K562 (cell line): ENCODE data around the gene SLC37A3. TPM values are rescaled to one million over a fixed set of nuclear protein-coding genes. Genes with fewer than 3 reads are reported as not detected.

Source experiments
- ATAC-seq: fragments of 200-7000 bp; cut with Tn5 transposase; 3 replicates; pipeline ENCODE4 v1.9.1; 2020; ENCODE audit warnings: moderate library complexity
- BruUV-seq: library from RNA; stranded (reverse); fragments of 400-500 nt; replicated peaks from 2 replicates; lab custom pipeline; 2021; lab: Mats Ljungman, UMichigan
- CTCF ChIA-PET: fragments of 300-600 bp; formaldehyde crosslinking; extraction: SDS; loops from one replicate; lab custom pipeline; 2021; ENCODE audit warnings: low intra/inter-chr PET ratio; lab: Yijun Ruan, JAX
- POLR2A ChIA-PET: fragments of 300-600, 350-650 bp; sonication (Branson Sonifier 250); formaldehyde crosslinking; extraction: SDS; loops from one replicate; lab custom pipeline; 2021; ENCODE audit warnings: antibody characterized with exemption, inconsistent platforms; lab: Yijun Ruan, JAX
- DNase-seq, 4 experiments: peaks; one replicate each; pipeline versions ENCODE4 v3.0.0 to v3.0.0-alpha.2; 2011 to 2018; ENCODE audit warnings: low spot score in 3 of 4, mixed read lengths in 3 of 4; ENCODE audit errors: extremely low read depth in 1 of 4
- FAIRE-seq: peaks from 2 replicates; lab custom pipeline; 2011; peaks lifted over from hg19 to GRCh38; lab: Jason Lieb, UNC
- H2AFZ ChIP-seq: 2 replicates; pipeline ENCODE4 v1.6.0; 2011; ENCODE audit warnings: low read depth, low read length, control low read depth, inconsistent platforms
- H3K27ac ChIP-seq: fragments of 200-600 bp; 3 replicates; pipeline ENCODE4 v1.8.0; 2011; ENCODE audit warnings: low read depth, mild to moderate bottlenecking, control low read depth, inconsistent platforms, low read length, moderate library complexity, mixed read lengths; ENCODE audit errors: extremely low read depth
- H3K27me3 ChIP-seq, 2 experiments: fragments of 300-600 bp in 1 of 2; 2 replicates in 1 of 2; 3 replicates in 1 of 2; pipeline versions ENCODE4 v1.6.0 to v1.8.0; 2011; ENCODE audit warnings: inconsistent platforms in 2 of 2, low read length in 2 of 2, mild to moderate bottlenecking in 1 of 2, mixed read lengths in 1 of 2, moderate library complexity in 1 of 2; ENCODE audit not compliant: control insufficient read depth in 2 of 2, insufficient read depth in 2 of 2
- H3K36me3 ChIP-seq: fragments of 300-600 bp; 3 replicates; pipeline ENCODE4 v1.8.0; 2011; ENCODE audit warnings: mild to moderate bottlenecking, low read length, inconsistent platforms; ENCODE audit not compliant: control insufficient read depth, insufficient read depth
- H3K4me1 ChIP-seq, 2 experiments: fragments of 200-600 bp in 1 of 2; replicated peaks in 1 of 2; 2 replicates in 1 of 2; 3 replicates in 1 of 2; pipeline versions ENCODE4 v1.5.1 to v1.8.0; 2011; ENCODE audit warnings: inconsistent platforms in 2 of 2, low read length in 2 of 2, mild to moderate bottlenecking in 1 of 2, mixed read lengths in 1 of 2, moderate library complexity in 1 of 2; ENCODE audit not compliant: control insufficient read depth in 2 of 2, insufficient read depth in 2 of 2
- H3K4me2 ChIP-seq: 2 replicates; pipeline ENCODE4 v1.6.1; 2011; ENCODE audit warnings: low read length, control low read depth, inconsistent platforms, mixed read lengths; ENCODE audit not compliant: insufficient read depth
- H3K4me3 ChIP-seq: fragments of 200-600 bp; sonication (generic), shearing (Covaris generic); 2 replicates; pipeline ENCODE4 v1.5.1; 2016; ENCODE audit warnings: control low read depth, inconsistent platforms
- H3K79me2 ChIP-seq: fragments of 200-600 bp; 3 replicates; pipeline ENCODE4 v1.8.0; 2011; ENCODE audit warnings: low read length, inconsistent platforms; ENCODE audit not compliant: control insufficient read depth, insufficient read depth
- H3K9ac ChIP-seq, 2 experiments: 2 replicates each; pipeline versions ENCODE4 v1.6.0 to v1.6.1; 2011; ENCODE audit warnings: low read depth in 2 of 2, low read length in 2 of 2, control low read depth in 1 of 2, inconsistent platforms in 1 of 2, mild to moderate bottlenecking in 1 of 2, mixed read lengths in 1 of 2; ENCODE audit not compliant: insufficient read depth in 1 of 2
- H3K9me1 ChIP-seq: one replicate; pipeline ENCODE4 v1.6.0; 2011; ENCODE audit warnings: inconsistent platforms, mild to moderate bottlenecking, low read length, moderate library complexity; ENCODE audit not compliant: control insufficient read depth, insufficient read depth
- H3K9me3 ChIP-seq: replicated peaks from 2 replicates; pipeline ENCODE4 v1.5.1; 2011; ENCODE audit warnings: low read depth, low read length, inconsistent platforms; ENCODE audit not compliant: control insufficient read depth, insufficient read depth
- H4K20me1 ChIP-seq: replicated peaks from 2 replicates; pipeline ENCODE4 v1.6.1; 2011; ENCODE audit warnings: low read length, inconsistent platforms, mixed read lengths; ENCODE audit not compliant: control insufficient read depth, insufficient read depth
- CBFA2T3 ChIP-seq: fragments of 450-650 bp; IDR thresholded peaks from 2 replicates; pipeline ENCODE4 v1.6.1; 2017
- FOXK2 ChIP-seq, 2 experiments: fragments of 450-650 bp; IDR thresholded peaks in 1 of 2; conservative IDR thresholded peaks in 1 of 2; 2 replicates each; pipeline ENCODE4 v1.6.1; 2016; ENCODE audit warnings: low read depth in 2 of 2, mild to moderate bottlenecking in 1 of 2
- PHB2 ChIP-seq: fragments of 450-650 bp; IDR thresholded peaks from 2 replicates; pipeline ENCODE4 v1.6.1; 2017; ENCODE audit warnings: low read depth
- TFAM ChIP-seq: fragments of 250-450 bp; sonication (Bioruptor Pico); conservative IDR thresholded peaks from 2 replicates; pipeline ENCODE4 v1.5.0; 2021; ENCODE audit warnings: mild to moderate bottlenecking, moderate library complexity
- WGBS: fragments of 100-300 bp; shearing (Covaris generic); methylation state at CpG from one replicate; pipeline ENCODE4 v1.1.6; 2016; ENCODE audit warnings: low coverage, mixed read lengths; ENCODE audit not compliant: insufficient coverage; ENCODE audit errors: missing lambda C conversion rate; 5-methylcytosine and 5-hydroxymethylcytosine counted together
- in situ Hi-C: fragments of 300-500 bp; cut with MboI; formaldehyde crosslinking; loops from 4 replicates; pipeline ENCODE4 v1.15.0; 2018; ENCODE audit warnings: inconsistent platforms, mixed read lengths
- intact Hi-C: fragments of 100-400 bp; cut with micrococcal nuclease; formaldehyde crosslinking; loops from 2 replicates; pipeline ENCODE4 v1.14.2; 2022
- polyA plus RNA-seq, 8 experiments: library from polyadenylated mRNA; depleted of rRNA in 4 of 8; stranded (reverse) in 5 of 8; unstranded in 3 of 8; fragments of >200 nt; fragmentation: Nextera tagmentation in 2 of 8; fragmentation: Illumina TruSeq in 1 of 8; extraction: Ambion mirVana in 2 of 8; extraction: Trizol in 1 of 8; gene quantifications; 2 replicates each; pipeline versions ENCODE4 v1.2.1 to v1.2.3, GENCODE V29; 2011 to 2014; ENCODE audit warnings: inconsistent platforms in 1 of 8, missing spikeins in 1 of 8
- total RNA-seq, 7 experiments: library from RNA; depleted of rRNA in 6 of 7; stranded (reverse); fragments of >200 nt in 6 of 7; fragmentation: Illumina TruSeq in 2 of 7; extraction: Trizol in 2 of 7; gene quantifications; 2 replicates each; pipeline versions ENCODE4 v1.2.1 to v1.2.3, GENCODE V29; 2011 to 2021; ENCODE audit warnings: low replicate concordance in 1 of 7
- TF ChIP-seq, protein P1 (sequence below): sonication (generic); formaldehyde crosslinking; IDR thresholded peaks from 2 replicates; pipeline ENCODE4 v1.8.0; 2022; ENCODE audit warnings: mild to moderate bottlenecking, missing genetic modification reagents

SLC37A3 gene
- total and polyA plus RNA-seq, 9 of the 15 experiments (the other 6 are each of a cell fraction or from before 2014, with no cell fraction given), result 11.7 to 59.1 (median 26.8) TPM

DNA sequence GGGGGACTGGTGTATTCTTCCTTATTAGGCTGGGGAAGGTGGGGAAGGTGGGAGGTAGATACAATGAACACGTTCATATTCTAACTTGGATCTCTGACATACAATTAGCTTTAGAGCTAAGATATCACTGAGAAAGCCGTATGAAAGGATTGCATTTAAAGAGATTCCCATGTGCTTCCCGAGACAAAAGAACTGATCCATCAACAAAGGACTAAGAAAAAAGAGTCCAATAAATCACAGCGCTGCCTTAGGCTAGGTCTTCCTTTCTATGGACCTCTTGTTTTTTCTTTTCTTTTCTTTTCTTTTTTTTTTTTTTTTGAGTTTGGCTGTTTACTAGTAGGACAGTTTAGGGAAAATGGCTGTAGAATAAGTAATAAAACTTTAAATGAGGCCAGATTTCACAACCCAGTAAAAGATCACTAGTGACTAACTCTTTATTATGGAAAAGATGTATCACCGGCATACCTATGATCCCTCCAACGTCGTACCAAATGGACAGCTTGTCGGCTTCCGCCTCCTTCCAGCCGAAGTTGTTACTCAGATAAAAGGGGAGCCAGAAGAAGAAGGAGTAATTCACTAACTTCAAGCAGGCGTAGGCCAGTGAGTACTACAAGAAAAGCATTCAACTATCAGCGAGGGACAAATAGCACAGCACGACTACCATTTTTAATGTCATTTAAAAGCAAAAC is 50.0 kb downstream of the SLC37A3 start (continued):
- TF ChIP-seq, protein P1, sequence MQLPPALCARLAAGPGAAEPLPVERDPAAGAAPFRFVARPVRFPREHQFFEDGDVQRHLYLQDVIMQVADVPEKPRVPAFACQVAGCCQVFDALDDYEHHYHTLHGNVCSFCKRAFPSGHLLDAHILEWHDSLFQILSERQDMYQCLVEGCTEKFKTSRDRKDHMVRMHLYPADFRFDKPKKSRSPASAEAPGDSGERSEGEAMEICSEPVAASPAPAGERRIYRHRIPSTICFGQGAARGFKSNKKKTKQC (CRISPR knock-in tag), result no peak
- TF ChIP-seq TFAM (no peak), PHB2 (no peak)

DNA sequence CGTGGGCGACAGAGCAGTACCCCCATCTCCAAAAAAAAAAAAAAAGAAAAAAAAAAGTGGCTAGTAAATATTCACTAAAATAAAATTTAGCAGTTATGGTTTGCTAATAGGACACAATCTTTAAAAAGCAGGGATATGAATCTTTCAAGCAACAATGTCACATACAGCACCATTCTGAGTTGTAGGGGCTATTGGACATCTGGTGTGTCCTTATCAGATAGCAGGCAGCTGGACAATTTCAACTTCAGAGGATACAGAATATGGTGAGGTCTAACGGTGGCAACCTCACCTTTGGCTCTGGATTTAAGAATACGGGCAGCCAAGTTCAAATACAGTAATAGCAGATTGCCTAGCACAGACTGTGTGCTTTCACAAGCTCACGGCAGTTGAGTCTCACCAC is 51.1 kb downstream of the SLC37A3 start:
- no TSS peak for BruUV-seq
- 82% methylated on average over 5 of the region's 5 CpGs for WGBS
- Histone ChIP-seq H3K9me1 (no peaks in the 10 kb centered on the region), H3K27ac (no peak overlapping the region), H3K9ac (no peak overlapping the region), H4K20me1 (no peaks in the 10 kb centered on the region), H3K4me1 (no peaks in the 10 kb centered on the region), H2AFZ (no peak overlapping the region), H3K79me2 (no peaks in the 10 kb centered on the region), H3K4me2 (no peak overlapping the region), H3K9me3 (no peaks in the 10 kb centered on the region), H3K4me3 (no peak overlapping the region), H3K36me3 (peaks cover 83% of the 10 kb centered on the region), H3K27me3 (no peaks in the 10 kb centered on the region)
- FAIRE-seq, result peak; percentile 69
- intact Hi-C loops, result no loop called here
- ATAC-seq, result 0 out of 3 replicates have a peak, but pooled peaks have one; percentile 36
- POLR2A ChIA-PET, result interaction anchor here (0.5 to 0.6 kb wide), 2 partner anchors 97 to 434 kb away, joined by 3 read pairs; no protein-coding TSS in a partner anchor
- DNase-seq, result no peak
- CTCF ChIA-PET, result no interaction called here
- in situ Hi-C loops, result no loop called here
- TF ChIP-seq CBFA2T3 (0 out of 2 replicates have a peak, but pooled peaks have one; percentile 40), FOXK2 (conservative IDR thresholded peaks at IDR 0.05 in 1 of 2, IDR thresholded peaks at IDR 0.05 in 1 of 2; ENCODE audit: low read depth in 2 of 2) (no peak)
